ENCODE results near the gene WT1.

GRCh38 chr11:32433101-32433913 lies 2.0 kb downstream of the WT1 start:
- no peak for TF ChIP-seq POLR2AphosphoS5 (IDR thresholded peaks at IDR 0.05; ENCODE audit: low read depth, low read length)
- TF ChIP-seq EZH2 (IDR thresholded peaks at IDR 0.05; ENCODE audit: low read depth, low read length, severe bottlenecking), result peak; percentile 55
- no peak for TF ChIP-seq KDM1A (IDR thresholded peaks at IDR 0.05; ENCODE audit: borderline replicate concordance, low read length)
- no peak for TF ChIP-seq TBP (IDR thresholded peaks at IDR 0.05; ENCODE audit: low read depth, low read length)
- no peak for TF ChIP-seq CTCF (IDR thresholded peaks at IDR 0.05; ENCODE audit: control extremely low read depth in 1 of 3, insufficient read depth in 1 of 3, low read depth in 1 of 3, low read length in 3 of 3)
- TF ChIP-seq, protein P1, sequence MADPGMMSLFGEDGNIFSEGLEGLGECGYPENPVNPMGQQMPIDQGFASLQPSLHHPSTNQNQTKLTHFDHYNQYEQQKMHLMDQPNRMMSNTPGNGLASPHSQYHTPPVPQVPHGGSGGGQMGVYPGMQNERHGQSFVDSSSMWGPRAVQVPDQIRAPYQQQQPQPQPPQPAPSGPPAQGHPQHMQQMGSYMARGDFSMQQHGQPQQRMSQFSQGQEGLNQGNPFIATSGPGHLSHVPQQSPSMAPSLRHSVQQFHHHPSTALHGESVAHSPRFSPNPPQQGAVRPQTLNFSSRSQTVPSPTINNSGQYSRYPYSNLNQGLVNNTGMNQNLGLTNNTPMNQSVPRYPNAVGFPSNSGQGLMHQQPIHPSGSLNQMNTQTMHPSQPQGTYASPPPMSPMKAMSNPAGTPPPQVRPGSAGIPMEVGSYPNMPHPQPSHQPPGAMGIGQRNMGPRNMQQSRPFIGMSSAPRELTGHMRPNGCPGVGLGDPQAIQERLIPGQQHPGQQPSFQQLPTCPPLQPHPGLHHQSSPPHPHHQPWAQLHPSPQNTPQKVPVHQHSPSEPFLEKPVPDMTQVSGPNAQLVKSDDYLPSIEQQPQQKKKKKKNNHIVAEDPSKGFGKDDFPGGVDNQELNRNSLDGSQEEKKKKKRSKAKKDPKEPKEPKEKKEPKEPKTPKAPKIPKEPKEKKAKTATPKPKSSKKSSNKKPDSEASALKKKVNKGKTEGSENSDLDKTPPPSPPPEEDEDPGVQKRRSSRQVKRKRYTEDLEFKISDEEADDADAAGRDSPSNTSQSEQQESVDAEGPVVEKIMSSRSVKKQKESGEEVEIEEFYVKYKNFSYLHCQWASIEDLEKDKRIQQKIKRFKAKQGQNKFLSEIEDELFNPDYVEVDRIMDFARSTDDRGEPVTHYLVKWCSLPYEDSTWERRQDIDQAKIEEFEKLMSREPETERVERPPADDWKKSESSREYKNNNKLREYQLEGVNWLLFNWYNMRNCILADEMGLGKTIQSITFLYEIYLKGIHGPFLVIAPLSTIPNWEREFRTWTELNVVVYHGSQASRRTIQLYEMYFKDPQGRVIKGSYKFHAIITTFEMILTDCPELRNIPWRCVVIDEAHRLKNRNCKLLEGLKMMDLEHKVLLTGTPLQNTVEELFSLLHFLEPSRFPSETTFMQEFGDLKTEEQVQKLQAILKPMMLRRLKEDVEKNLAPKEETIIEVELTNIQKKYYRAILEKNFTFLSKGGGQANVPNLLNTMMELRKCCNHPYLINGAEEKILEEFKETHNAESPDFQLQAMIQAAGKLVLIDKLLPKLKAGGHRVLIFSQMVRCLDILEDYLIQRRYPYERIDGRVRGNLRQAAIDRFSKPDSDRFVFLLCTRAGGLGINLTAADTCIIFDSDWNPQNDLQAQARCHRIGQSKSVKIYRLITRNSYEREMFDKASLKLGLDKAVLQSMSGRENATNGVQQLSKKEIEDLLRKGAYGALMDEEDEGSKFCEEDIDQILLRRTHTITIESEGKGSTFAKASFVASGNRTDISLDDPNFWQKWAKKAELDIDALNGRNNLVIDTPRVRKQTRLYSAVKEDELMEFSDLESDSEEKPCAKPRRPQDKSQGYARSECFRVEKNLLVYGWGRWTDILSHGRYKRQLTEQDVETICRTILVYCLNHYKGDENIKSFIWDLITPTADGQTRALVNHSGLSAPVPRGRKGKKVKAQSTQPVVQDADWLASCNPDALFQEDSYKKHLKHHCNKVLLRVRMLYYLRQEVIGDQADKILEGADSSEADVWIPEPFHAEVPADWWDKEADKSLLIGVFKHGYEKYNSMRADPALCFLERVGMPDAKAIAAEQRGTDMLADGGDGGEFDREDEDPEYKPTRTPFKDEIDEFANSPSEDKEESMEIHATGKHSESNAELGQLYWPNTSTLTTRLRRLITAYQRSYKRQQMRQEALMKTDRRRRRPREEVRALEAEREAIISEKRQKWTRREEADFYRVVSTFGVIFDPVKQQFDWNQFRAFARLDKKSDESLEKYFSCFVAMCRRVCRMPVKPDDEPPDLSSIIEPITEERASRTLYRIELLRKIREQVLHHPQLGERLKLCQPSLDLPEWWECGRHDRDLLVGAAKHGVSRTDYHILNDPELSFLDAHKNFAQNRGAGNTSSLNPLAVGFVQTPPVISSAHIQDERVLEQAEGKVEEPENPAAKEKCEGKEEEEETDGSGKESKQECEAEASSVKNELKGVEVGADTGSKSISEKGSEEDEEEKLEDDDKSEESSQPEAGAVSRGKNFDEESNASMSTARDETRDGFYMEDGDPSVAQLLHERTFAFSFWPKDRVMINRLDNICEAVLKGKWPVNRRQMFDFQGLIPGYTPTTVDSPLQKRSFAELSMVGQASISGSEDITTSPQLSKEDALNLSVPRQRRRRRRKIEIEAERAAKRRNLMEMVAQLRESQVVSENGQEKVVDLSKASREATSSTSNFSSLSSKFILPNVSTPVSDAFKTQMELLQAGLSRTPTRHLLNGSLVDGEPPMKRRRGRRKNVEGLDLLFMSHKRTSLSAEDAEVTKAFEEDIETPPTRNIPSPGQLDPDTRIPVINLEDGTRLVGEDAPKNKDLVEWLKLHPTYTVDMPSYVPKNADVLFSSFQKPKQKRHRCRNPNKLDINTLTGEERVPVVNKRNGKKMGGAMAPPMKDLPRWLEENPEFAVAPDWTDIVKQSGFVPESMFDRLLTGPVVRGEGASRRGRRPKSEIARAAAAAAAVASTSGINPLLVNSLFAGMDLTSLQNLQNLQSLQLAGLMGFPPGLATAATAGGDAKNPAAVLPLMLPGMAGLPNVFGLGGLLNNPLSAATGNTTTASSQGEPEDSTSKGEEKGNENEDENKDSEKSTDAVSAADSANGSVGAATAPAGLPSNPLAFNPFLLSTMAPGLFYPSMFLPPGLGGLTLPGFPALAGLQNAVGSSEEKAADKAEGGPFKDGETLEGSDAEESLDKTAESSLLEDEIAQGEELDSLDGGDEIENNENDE (IDR thresholded peaks at IDR 0.05; ENCODE audit: insufficient replicate concordance, low read length), result no peak
- TF ChIP-seq GABPA (IDR thresholded peaks at IDR 0.05; ENCODE audit: borderline replicate concordance, insufficient read depth, low read length), result no peak
- TF ChIP-seq POLR2A (IDR thresholded peaks at IDR 0.05; ENCODE audit: control extremely low read depth in 1 of 2, low read depth in 2 of 2, low read length in 2 of 2), result no peak

All from H1 (cell line).